A549 (cell line): Measurements from ENCODE around the gene MVD. TPM values are rescaled to one million over a fixed set of nuclear protein-coding genes. Genes with fewer than 3 reads are reported as not detected.

Experiments used
- ATAC-seq, 2 experiments: fragments of 200-7000 bp in 1 of 2; fragments of >200 bp in 1 of 2; cut with Nextera tagmentation in 1 of 2; cut with Tn5 transposase in 1 of 2; 3 replicates each; pipeline versions ENCODE4 v1.8.0 to v1.9.1; 2018 to 2020; ENCODE audit warnings: mild to moderate bottlenecking in 1 of 2, moderate library complexity in 1 of 2
- CTCF ChIA-PET: fragments of 300-600 bp; sonication (Branson Sonifier 250); formaldehyde crosslinking; extraction: SDS; loops from one replicate; lab custom pipeline; 2021; ENCODE audit warnings: antibody characterized with exemption, inconsistent platforms; lab: Yijun Ruan, JAX
- POLR2A ChIA-PET: fragments of 350-600 bp; formaldehyde crosslinking; extraction: SDS; loops from one replicate; lab custom pipeline; 2021; ENCODE audit warnings: antibody characterized with exemption, inconsistent platforms; lab: Yijun Ruan, JAX
- DNase-seq, 2 experiments: peaks; one replicate each; pipeline versions ENCODE4 v3.0.0 to v3.0.0-alpha.2; 2011 to 2016; ENCODE audit warnings: low read depth in 1 of 2, low spot score in 1 of 2
- FAIRE-seq: peaks from 2 replicates; lab custom pipeline; 2011; peaks lifted over from hg19 to GRCh38; lab: Jason Lieb, UNC
- H3K27ac ChIP-seq, 2 experiments: fragments of >200 bp; sonication (Bioruptor Twin); formaldehyde crosslinking; 3 replicates each; pipeline ENCODE4 v1.5.1; 2016 to 2017
- H3K4me1 ChIP-seq: fragments of >200 bp; sonication (Bioruptor Twin); formaldehyde crosslinking; 3 replicates; pipeline ENCODE4 v1.6.1; 2016
- H3K4me2 ChIP-seq: fragments of >200 bp; sonication (Bioruptor Twin); formaldehyde crosslinking; 3 replicates; pipeline ENCODE4 v1.6.1; 2016
- H3K4me3 ChIP-seq: fragments of >200 bp; sonication (Bioruptor Twin); formaldehyde crosslinking; 3 replicates; pipeline ENCODE4 v1.5.1; 2016
- H3K9me3 ChIP-seq: fragments of >200 bp; sonication (Bioruptor Twin); formaldehyde crosslinking; 3 replicates; pipeline ENCODE4 v1.6.1; 2016
- CBX2 ChIP-seq: fragments of 200-600 bp; sonication (generic); IDR thresholded peaks from 2 replicates; pipeline ENCODE4 v1.6.1; 2016; ENCODE audit warnings: low read depth, mild to moderate bottlenecking, borderline replicate concordance
- CHD2 ChIP-seq: fragments of 150-350 bp; IDR thresholded peaks from 2 replicates; pipeline ENCODE4 v1.6.1; 2014; ENCODE audit warnings: low read length; ENCODE audit not compliant: partially characterized antibody
- FOSB ChIP-seq: fragments of 250-450 bp; sonication (Bioruptor Pico); IDR thresholded peaks from 2 replicates; pipeline ENCODE4 v1.5.0; 2020; ENCODE audit warnings: mild to moderate bottlenecking, moderate library complexity
- HOXB13 ChIP-seq: fragments of 250-450 bp; sonication (Bioruptor Pico); IDR thresholded peaks from 2 replicates; pipeline ENCODE4 v1.5.0; 2020; ENCODE audit warnings: low read depth, mild to moderate bottlenecking, moderate library complexity
- HOXB5 ChIP-seq: fragments of 250-450 bp; sonication (Bioruptor Pico); IDR thresholded peaks from 2 replicates; pipeline ENCODE4 v1.5.0; 2020; ENCODE audit warnings: mild to moderate bottlenecking, moderate library complexity
- KDM1A ChIP-seq: fragments of 200-600 bp; sonication (generic); IDR thresholded peaks from 2 replicates; pipeline ENCODE4 v1.6.1; 2016; ENCODE audit warnings: low read depth, mild to moderate bottlenecking
- MAFK ChIP-seq: fragments of 450-650 bp; IDR thresholded peaks from 2 replicates; pipeline ENCODE4 v1.6.1; 2014; ENCODE audit not compliant: partially characterized antibody
- MAZ ChIP-seq: fragments of 150-350 bp; IDR thresholded peaks from 2 replicates; pipeline ENCODE4 v1.6.1; 2014; ENCODE audit warnings: antibody characterized with exemption, low read depth, low read length, borderline replicate concordance
- NPAS2 ChIP-seq: fragments of 250-450 bp; sonication (Bioruptor Pico); IDR thresholded peaks from 2 replicates; pipeline ENCODE4 v1.8.0; 2022; ENCODE audit warnings: mild to moderate bottlenecking, moderate library complexity, borderline replicate concordance
- PBX3 ChIP-seq: IDR thresholded peaks from 2 replicates; pipeline ENCODE4 v1.6.1; 2012
- RCOR1 ChIP-seq: fragments of 150-350 bp; IDR thresholded peaks from 2 replicates; pipeline ENCODE4 v1.6.1; 2014; ENCODE audit warnings: antibody characterized with exemption, low read length, low read depth
- SREBF2 ChIP-seq: fragments of 450-650 bp; IDR thresholded peaks from 2 replicates; pipeline ENCODE4 v1.6.1; 2014; ENCODE audit warnings: mild to moderate bottlenecking, moderate library complexity
- TFCP2L1 ChIP-seq: fragments of 250-450 bp; sonication (Bioruptor Pico); IDR thresholded peaks from 2 replicates; pipeline ENCODE4 v1.5.0; 2021; ENCODE audit warnings: mild to moderate bottlenecking
- TP53 ChIP-seq: fragments of 250-450 bp; sonication (Bioruptor Pico); IDR thresholded peaks from 2 replicates; pipeline ENCODE4 v1.5.0; 2021; ENCODE audit warnings: mild to moderate bottlenecking, moderate library complexity
- ZC3H11A ChIP-seq: fragments of 450-650 bp; IDR thresholded peaks from 2 replicates; pipeline ENCODE4 v1.6.1; 2014; ENCODE audit warnings: antibody characterized with exemption, mild to moderate bottlenecking
- ZSCAN20 ChIP-seq: fragments of 250-450 bp; sonication (Bioruptor Pico); IDR thresholded peaks from 2 replicates; pipeline ENCODE4 v1.8.0; 2022; ENCODE audit warnings: mild to moderate bottlenecking, moderate library complexity
- WGBS: methylation state at CpG from one replicate; pipeline ENCODE4 v1.1.6; 2017; ENCODE audit errors: missing lambda C conversion rate; 5-methylcytosine and 5-hydroxymethylcytosine counted together
- polyA plus RNA-seq, 4 experiments: library from polyadenylated mRNA; depleted of rRNA in 3 of 4; stranded (reverse); fragments of >200 nt; fragmentation: RNase III in 1 of 4; extraction: RNeasy Plus Mini Kit Qiagen cat#74134 plus additional on column Dnase treatment in 1 of 4; gene quantifications; 2 replicates in 3 of 4; 3 replicates in 1 of 4; pipeline ENCODE4 v1.2.3, GENCODE V29; 2011 to 2017

Gene MVD
- polyA plus RNA-seq, 2 of the 4 experiments (the other 2 are of a cell fraction) = 5.8 to 43.1 TPM

- Histone ChIP-seq H3K27ac (0 out of 6 replicates have a peak overlapping the region, but pooled peaks of 1 of the 2 experiments have one; percentile 3), H3K4me3 (no peak overlapping the region), H3K4me1 (peaks cover 2% of the 10 kb centered on the region; the same call in 1 of the 3 replicates), H3K9me3 (no peaks in the 10 kb centered on the region), H3K4me2 (no peak overlapping the region)
- TF ChIP-seq KDM1A (no peak), ZSCAN20 (CRISPR knock-in tag) (no peak), PBX3 (peak; percentile 34; the same call in 1 of the 2 replicates)
- ChIA-PET CTCF (interaction anchor here (0.5 kb wide), 1 partner anchor 127 kb away, joined by 3 read pairs; no protein-coding TSS in a partner anchor), POLR2A (no interaction called here)
- no peak for ATAC-seq
- no peak for FAIRE-seq
- DNase-seq = no peak
- WGBS = 70% methylated on average over 17 of the region's 25 CpGs
Observed at GRCh38 chr16:88712362-88712979, 49.6 kb upstream of the MVD start.

- Histone ChIP-seq H3K4me1 (peaks cover 7% of the 10 kb centered on the region; the same call in 1 of the 3 replicates), H3K4me3 (no peak overlapping the region)
- ATAC-seq (peak in 1 of 2 experiments; percentile 40; a peak in 3 of 6 replicates), FAIRE-seq (no peak)
- no peak for TF ChIP-seq CHD2
- TF ChIP-seq HOXB5 = no peak
- no peak for TF ChIP-seq MAFK
- TF ChIP-seq NPAS2 (CRISPR knock-in tag) = no peak
- TF ChIP-seq, all 56 proteins: peak for 0
- WGBS = 88% methylated on average over 12 of the region's 18 CpGs
- H3K9me3 ChIP-seq = no peaks in the 10 kb centered on the region
- peak in 1 of 2 experiments; percentile 40 for DNase-seq
- ChIA-PET POLR2A (no interaction called here), CTCF (interaction anchor here (1.5 kb wide), 1 partner anchor 25 kb away, joined by 8 read pairs; no protein-coding TSS in a partner anchor)
- no peak overlapping the region for H3K4me2 ChIP-seq
- H3K27ac ChIP-seq = 0 out of 6 replicates have a peak overlapping the region, but pooled peaks of 1 of the 2 experiments have one; percentile 3
Observed at GRCh38 chr16:88711750-88712340, 49.0 kb upstream of the MVD start.

GRCh38 chr16:88710556-88710955 is 47.7 kb upstream of the MVD start:
- Histone ChIP-seq H3K4me3 (no peak overlapping the region), H3K4me2 (no peak overlapping the region), H3K9me3 (no peaks in the 10 kb centered on the region), H3K4me1 (peaks cover 7% of the 10 kb centered on the region; the same call in 1 of the 3 replicates), H3K27ac (no peak overlapping the region)
- DNase-seq (no peak), ATAC-seq (no peak), FAIRE-seq (no peak)
- POLR2A ChIA-PET = no interaction called here
- CTCF ChIA-PET = interaction anchor here (1.2 to 2.1 kb wide), 5 partner anchors 8 to 457 kb away, joined by 3 to 8 read pairs (median 4); partner anchors contain the start of gene PIEZO1
- no peak for TF ChIP-seq TFCP2L1 (CRISPR knock-in tag)
- no peak for TF ChIP-seq TP53 (CRISPR knock-in tag)
- no peak for TF ChIP-seq RCOR1
- TF ChIP-seq KDM1A = no peak
- no peak for TF ChIP-seq SREBF2
- TF ChIP-seq CBX2 = no peak
- TF ChIP-seq MAZ = no peak
- TF ChIP-seq ZC3H11A = no peak
- TF ChIP-seq FOSB (CRISPR knock-in tag) = no peak
- TF ChIP-seq HOXB13 (CRISPR knock-in tag) = no peak
- WGBS = 87% methylated on average over 15 of the region's 16 CpGs
